Calu3 (cell line): ENCODE measurements around the gene RBP7. TPM values are rescaled to one million over a fixed set of nuclear protein-coding genes. Genes with fewer than 3 reads are reported as not detected.
"Not testable (repeated sequence)": the region's sequence is repeated elsewhere in the genome, so short reads cannot be mapped to it uniquely, and the experiment has no call there.

Experiments
- BruUV-seq: library from RNA; stranded (reverse); fragments of 400-500 nt; replicated peaks from 2 replicates; lab custom pipeline; 2021; lab: Mats Ljungman, UMichigan
- CTCF ChIA-PET: fragments of 300-600 bp; sonication (Branson Sonifier 250); formaldehyde crosslinking; loops from one replicate; lab custom pipeline; 2022; ENCODE audit warnings: antibody characterized with exemption; lab: Charles Lee
- DNase-seq: peaks from one replicate; pipeline ENCODE4 v3.0.0; 2022
- H3K27ac Mint-ChIP-seq: one replicate; pipeline ENCODE4 v1.8.0; 2022; ENCODE audit warnings: mixed read lengths; ENCODE audit not compliant: unreplicated experiment
- H3K27me3 Mint-ChIP-seq: one replicate; pipeline ENCODE4 v1.8.0; 2022; ENCODE audit warnings: mixed read lengths; ENCODE audit not compliant: unreplicated experiment
- H3K36me3 Mint-ChIP-seq: one replicate; pipeline ENCODE4 v1.8.0; 2022; ENCODE audit warnings: mild to moderate bottlenecking, moderate library complexity, mixed read lengths; ENCODE audit not compliant: insufficient read depth, unreplicated experiment
- H3K4me1 Mint-ChIP-seq: one replicate; pipeline ENCODE4 v1.8.0; 2022; ENCODE audit warnings: mild to moderate bottlenecking, low read depth, mixed read lengths; ENCODE audit not compliant: unreplicated experiment
- H3K4me3 Mint-ChIP-seq: one replicate; pipeline ENCODE4 v1.8.0; 2022; ENCODE audit warnings: mild to moderate bottlenecking, low read depth, moderate library complexity, mixed read lengths; ENCODE audit not compliant: unreplicated experiment
- H3K9me3 Mint-ChIP-seq: one replicate; pipeline ENCODE4 v1.8.0; 2022; ENCODE audit warnings: low read depth, mixed read lengths; ENCODE audit not compliant: unreplicated experiment
- CTCF ChIP-seq: fragments of 200-600 bp; IDR thresholded peaks from one replicate; pipeline ENCODE4 v1.8.0; 2022; ENCODE audit warnings: antibody characterized with exemption; ENCODE audit not compliant: unreplicated experiment
- intact Hi-C: fragments of 100-400 bp; cut with micrococcal nuclease; formaldehyde crosslinking; loops from one replicate; pipeline ENCODE4 v1.10.0; 2022; ENCODE audit not compliant: unreplicated experiment
- total RNA-seq: library from RNA; stranded (reverse); gene quantifications from 2 replicates; pipeline ENCODE4 v1.2.3, GENCODE V29; 2022

Gene RBP7
- total RNA-seq, 1 experiment from 2014 or later: 0.83 TPM

GRCh38 chr1:9992910-9993309 is 4.1 kb upstream of the RBP7 start:
- CTCF ChIA-PET: interaction anchor here (0.6 kb wide), 1 partner anchor 9 kb away, joined by 3 read pairs; no protein-coding TSS in a partner anchor

GRCh38 chr1:9993561-9994075 is 3.4 kb upstream of the RBP7 start:
- CTCF ChIA-PET: interaction anchor here (0.6 kb wide), 1 partner anchor 1179 kb away, joined by 5 read pairs; no protein-coding TSS in a partner anchor
- no peak overlapping the region for H3K27ac Mint-ChIP-seq
- H3K36me3 Mint-ChIP-seq: peaks cover 10% of the 10 kb centered on the region
- BruUV-seq: no TSS peak
- no peaks in the 10 kb centered on the region for H3K4me1 Mint-ChIP-seq
- no peak overlapping the region for H3K4me3 Mint-ChIP-seq
- no peak for DNase-seq
- TF ChIP-seq CTCF: no peak
- no peaks in the 10 kb centered on the region for H3K9me3 Mint-ChIP-seq
- peaks cover 43% of the 10 kb centered on the region for H3K27me3 Mint-ChIP-seq
- intact Hi-C loops: no loop called here

More at GRCh38 chr1:9992910-9993309, 4.1 kb upstream of the RBP7 start:
- no TSS peak for BruUV-seq
- no peaks in the 10 kb centered on the region for H3K4me1 Mint-ChIP-seq
- no peaks in the 10 kb centered on the region for H3K9me3 Mint-ChIP-seq
- H3K27ac Mint-ChIP-seq: no peak overlapping the region
- H3K36me3 Mint-ChIP-seq: peaks cover 10% of the 10 kb centered on the region
- TF ChIP-seq CTCF: no peak
- H3K4me3 Mint-ChIP-seq: no peak overlapping the region
- intact Hi-C loops: no loop called here
- DNase-seq: no peak
- H3K27me3 Mint-ChIP-seq: peaks cover 36% of the 10 kb centered on the region

- Mint-ChIP-seq H3K36me3 (peaks cover 10% of the 10 kb centered on the region), H3K27ac (no peak overlapping the region), H3K4me1 (no peaks in the 10 kb centered on the region), H3K27me3 (peaks cover 25% of the 10 kb centered on the region), H3K4me3 (no peak overlapping the region), H3K9me3 (no peaks in the 10 kb centered on the region)
- CTCF ChIA-PET: no interaction called here
- no peak for TF ChIP-seq CTCF
- DNase-seq: no peak
- intact Hi-C loops: no loop called here
- BruUV-seq: no TSS peak
Measured at GRCh38 chr1:10001016-10001665, 4.1 kb downstream of the RBP7 start.

GRCh38 chr1:10005248-10005647 is 8.2 kb downstream of the RBP7 start:
- BruUV-seq, CTCF ChIA-PET, H3K4me3 Mint-ChIP-seq: not testable (repeated sequence)

GRCh38 chr1:10007169-10007568 is 10.1 kb downstream of the RBP7 start:
- H3K9me3 Mint-ChIP-seq: no peaks in the 10 kb centered on the region
- no peak for TF ChIP-seq CTCF
- H3K36me3 Mint-ChIP-seq: no peaks in the 10 kb centered on the region
- intact Hi-C loops: no loop called here
- H3K4me1 Mint-ChIP-seq: no peaks in the 10 kb centered on the region
- no peaks in the 10 kb centered on the region for H3K27me3 Mint-ChIP-seq
- no peak overlapping the region for H3K4me3 Mint-ChIP-seq
- no TSS peak for BruUV-seq
- CTCF ChIA-PET: no interaction called here
- H3K27ac Mint-ChIP-seq: no peak overlapping the region
- DNase-seq: no peak

More at GRCh38 chr1:10005248-10005647, 8.2 kb downstream of the RBP7 start:
- H3K36me3 Mint-ChIP-seq, H3K4me1 Mint-ChIP-seq, H3K27me3 Mint-ChIP-seq, H3K27ac Mint-ChIP-seq, H3K9me3 Mint-ChIP-seq, intact Hi-C loops, DNase-seq: not testable (repeated sequence)
